ENCODE measurements around the gene SYMPK. TPM values are rescaled to one million over a fixed set of nuclear protein-coding genes. Genes with fewer than 3 reads are reported as not detected.

The SYMPK gene
- polyA plus RNA-seq, 1 of the 3 experiments (the other 2 are of a cell fraction), result 92.7 TPM

GRCh38 chr19:45772130-45772840, 90.7 kb downstream of the SYMPK start:
- Histone ChIP-seq H3K36me3 (replicated peaks in 1 of 2; ENCODE audit: control insufficient read depth in 1 of 2, insufficient read depth in 2 of 2, low read length in 1 of 2) (peaks cover 10 to 33% of the 10 kb centered on the region in 2 experiments), H3K4me3 (ENCODE audit: low read depth in 2 of 2, low read length in 1 of 2) (no peak overlapping the region), H3K4me2 (no peak overlapping the region), H3K4me1 (ENCODE audit: control insufficient read depth in 1 of 2, insufficient read depth in 2 of 2, low read depth in 1 of 2, low read length in 1 of 2) (peaks cover 8 to 21% of the 10 kb centered on the region in 2 experiments; a peak in 3 of 4 replicates), H3K79me2 (ENCODE audit: insufficient read depth) (no peaks in the 10 kb centered on the region), H3K9me2 (no peaks in the 10 kb centered on the region), H2AFZ (ENCODE audit: low read depth) (no peak overlapping the region), H3K9ac (no peak overlapping the region), H3K27me3 (ENCODE audit: insufficient read depth) (no peaks in the 10 kb centered on the region), H3K27ac (ENCODE audit: low read depth in 2 of 2, low read length in 1 of 2) (0 out of 4 replicates have a peak overlapping the region, but pooled peaks of 1 of the 2 experiments have one; percentile 5), H3F3A (replicated peaks; ENCODE audit: insufficient read depth) (peaks cover 58% of the 10 kb centered on the region), H4K20me1 (ENCODE audit: insufficient read depth) (peaks cover 11% of the 10 kb centered on the region; the same call in 1 of the 2 replicates), H3K9me3 (no peaks in the 10 kb centered on the region)
- no peak for DNase-seq
- POLR2A ChIA-PET, result interaction anchor here (0.6 kb wide), 1 partner anchor 80 kb away, joined by 3 read pairs; the partner anchor contains the start of gene QPCTL
- CTCF ChIA-PET, result interaction anchor here (0.6 to 5.9 kb wide), 9 partner anchors 10 to 305 kb away, joined by 3 to 100 read pairs (median 3); partner anchors contain the start of genes DMPK, DMWD and IRF2BP1
- TF ChIP-seq GATA2 (CRISPR knock-in tag; IDR thresholded peaks at IDR 0.05) (no peak), MXI1 (IDR thresholded peaks at IDR 0.05; ENCODE audit: low read depth, low read length) (no peak), USF1 (IDR thresholded peaks at IDR 0.05; ENCODE audit: borderline replicate concordance, low read depth) (no peak), EP300 (IDR thresholded peaks at IDR 0.05; ENCODE audit: borderline replicate concordance in 1 of 2, low read depth in 1 of 2, low read length in 1 of 2) (no peak), CHD2 (IDR thresholded peaks at IDR 0.05; ENCODE audit: low read length, partially characterized antibody) (no peak), ZBTB33 (IDR thresholded peaks at IDR 0.05; ENCODE audit: borderline replicate concordance, low read depth) (no peak), RAD21 (IDR thresholded peaks at IDR 0.05; ENCODE audit: low read length) (no peak), MAX (IDR thresholded peaks at IDR 0.05; ENCODE audit: low read depth) (no peak), IRF3 (IDR thresholded peaks at IDR 0.05; ENCODE audit: low read depth, low read length) (no peak), EZH2phosphoT487 (IDR thresholded peaks at IDR 0.05; ENCODE audit: borderline replicate concordance, low read depth) (no peak), RFX5 (IDR thresholded peaks at IDR 0.05; ENCODE audit: low read length) (no peak), FOXJ3 (CRISPR knock-in tag; IDR thresholded peaks at IDR 0.05) (no peak), FOSL2 (IDR thresholded peaks at IDR 0.05; ENCODE audit: borderline replicate concordance, low read depth) (no peak), GABPA (IDR thresholded peaks at IDR 0.05; ENCODE audit: low read depth) (no peak), MEF2A (IDR thresholded peaks at IDR 0.05; ENCODE audit: borderline replicate concordance, low read depth) (no peak), ELF1 (IDR thresholded peaks at IDR 0.05) (no peak), RXRA (IDR thresholded peaks at IDR 0.05; ENCODE audit: borderline replicate concordance, low read depth) (no peak)
- 95% methylated on average over 14 of the region's 14 CpGs for WGBS (ENCODE audit: low lambda C conversion rate)

Data from SK-N-SH (cell line).